Activated CD8-positive, alpha-beta memory T cell treated with anti-CD3 and anti-CD28 coated beads for 24 hours (primary cell): Measurements from ENCODE around the gene AKAP6.
"Not testable (repeated sequence)": the region's sequence is repeated elsewhere in the genome, so short reads cannot be mapped to it uniquely, and the experiment has no call there.

ENCODE experiments used
- DNase-seq: peaks from one replicate; pipeline ENCODE4 v3.0.0-alpha.2; 2020

The AKAP6 gene

DNA sequence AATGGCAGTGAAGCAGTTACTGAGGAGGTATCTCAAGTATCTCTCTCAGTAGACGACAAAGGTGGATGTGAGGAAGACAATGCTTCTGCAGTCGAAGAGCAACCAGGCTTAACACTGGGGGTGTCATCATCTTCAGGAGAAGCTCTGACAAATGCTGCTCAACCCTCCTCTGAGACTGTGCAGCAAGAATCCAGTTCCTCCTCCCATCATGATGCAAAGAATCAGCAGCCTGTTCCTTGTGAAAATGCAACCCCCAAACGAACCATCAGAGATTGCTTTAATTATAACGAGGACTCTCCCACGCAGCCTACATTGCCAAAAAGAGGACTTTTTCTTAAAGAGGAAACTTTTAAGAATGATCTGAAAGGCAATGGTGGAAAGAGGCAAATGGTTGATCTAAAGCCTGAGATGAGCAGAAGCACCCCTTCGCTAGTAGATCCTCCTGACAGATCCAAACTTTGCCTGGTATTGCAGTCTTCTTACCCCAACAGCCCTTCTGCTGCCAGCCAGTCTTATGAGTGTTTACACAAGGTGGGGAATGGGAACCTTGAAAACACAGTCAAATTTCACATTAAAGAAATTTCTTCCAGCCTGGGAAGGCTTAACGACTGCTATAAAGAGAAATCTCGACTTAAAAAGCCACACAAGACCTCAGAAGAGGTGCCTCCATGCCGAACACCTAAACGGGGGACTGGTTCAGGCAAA lies 216.6 kb downstream of the AKAP6 start:
- DNase-seq, result no peak

DNA sequence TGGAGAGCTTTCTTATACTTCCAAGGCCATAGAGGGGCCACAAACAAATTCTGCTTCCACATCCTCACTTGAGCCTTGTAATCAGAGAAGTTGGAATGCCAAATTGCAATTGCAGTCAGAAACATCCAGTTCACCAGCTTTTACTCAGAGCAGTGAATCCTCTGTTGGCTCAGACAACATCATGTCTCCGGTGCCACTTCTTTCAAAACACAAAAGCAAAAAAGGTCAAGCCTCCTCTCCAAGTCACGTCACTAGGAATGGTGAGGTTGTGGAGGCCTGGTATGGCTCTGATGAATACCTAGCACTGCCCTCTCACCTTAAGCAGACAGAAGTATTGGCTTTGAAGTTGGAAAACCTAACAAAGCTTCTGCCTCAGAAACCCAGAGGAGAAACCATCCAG lies 217.1 kb downstream of the AKAP6 start:
- DNase-seq, result no peak

DNA sequence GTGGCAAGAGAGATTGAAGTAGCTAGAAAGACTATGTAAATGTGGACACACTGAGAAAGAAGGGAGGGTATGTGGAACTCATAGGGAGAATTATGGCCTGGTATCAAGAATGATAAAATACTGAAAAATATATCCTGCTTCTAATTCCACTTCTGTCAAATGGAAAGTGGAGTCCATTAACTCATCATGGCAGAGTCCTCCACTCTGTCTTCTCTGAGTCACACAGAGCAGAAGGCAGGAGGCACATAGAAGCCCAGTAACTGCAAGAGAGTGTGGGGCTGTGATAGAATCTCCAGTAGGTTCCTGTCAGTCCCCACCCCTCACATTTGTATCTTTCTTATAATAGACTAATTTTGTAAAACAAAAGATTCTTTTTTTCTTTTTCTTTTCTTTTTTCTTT lies 223.7 kb downstream of the AKAP6 start:
- DNase-seq, result no peak

DNA sequence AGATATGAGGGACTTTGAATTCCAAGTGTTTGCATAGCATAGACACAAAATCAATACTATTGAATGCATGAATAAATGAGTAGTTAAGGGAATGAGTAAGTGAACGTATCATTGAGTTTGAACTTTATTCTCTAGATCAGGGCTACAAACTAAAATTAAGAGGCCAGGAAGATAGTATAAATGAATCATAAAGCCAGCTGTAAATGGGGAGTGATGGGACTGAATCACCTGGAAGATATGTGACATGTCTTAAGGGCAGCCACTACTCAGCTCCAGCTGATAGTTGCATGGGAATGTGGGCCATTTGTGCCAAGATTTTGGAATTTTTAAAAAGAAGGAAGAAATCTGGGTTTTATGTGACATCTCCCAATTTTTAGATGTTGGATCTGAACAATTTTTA lies 229.9 kb downstream of the AKAP6 start:
- no peak for DNase-seq

DNA sequence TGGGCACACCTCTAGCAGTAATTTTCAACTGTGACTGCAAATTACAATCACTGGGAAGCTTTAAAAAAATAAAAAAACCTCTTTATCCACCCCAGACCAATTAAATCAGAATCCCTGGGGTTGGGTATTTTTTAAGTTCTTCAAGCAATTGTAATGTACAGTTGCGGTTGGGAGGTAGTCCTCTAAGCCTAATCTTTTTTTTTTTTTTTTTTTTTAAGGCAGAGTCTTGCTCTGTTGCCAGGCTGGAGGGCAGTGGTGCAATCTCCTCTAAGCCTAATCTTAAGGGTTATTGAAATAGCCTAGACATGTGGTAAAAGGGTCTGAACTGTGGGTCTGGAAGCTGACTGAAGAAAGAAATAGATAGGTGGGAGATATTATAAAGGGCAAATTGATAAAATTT lies 230.5 kb downstream of the AKAP6 start:
- no peak for DNase-seq

DNA sequence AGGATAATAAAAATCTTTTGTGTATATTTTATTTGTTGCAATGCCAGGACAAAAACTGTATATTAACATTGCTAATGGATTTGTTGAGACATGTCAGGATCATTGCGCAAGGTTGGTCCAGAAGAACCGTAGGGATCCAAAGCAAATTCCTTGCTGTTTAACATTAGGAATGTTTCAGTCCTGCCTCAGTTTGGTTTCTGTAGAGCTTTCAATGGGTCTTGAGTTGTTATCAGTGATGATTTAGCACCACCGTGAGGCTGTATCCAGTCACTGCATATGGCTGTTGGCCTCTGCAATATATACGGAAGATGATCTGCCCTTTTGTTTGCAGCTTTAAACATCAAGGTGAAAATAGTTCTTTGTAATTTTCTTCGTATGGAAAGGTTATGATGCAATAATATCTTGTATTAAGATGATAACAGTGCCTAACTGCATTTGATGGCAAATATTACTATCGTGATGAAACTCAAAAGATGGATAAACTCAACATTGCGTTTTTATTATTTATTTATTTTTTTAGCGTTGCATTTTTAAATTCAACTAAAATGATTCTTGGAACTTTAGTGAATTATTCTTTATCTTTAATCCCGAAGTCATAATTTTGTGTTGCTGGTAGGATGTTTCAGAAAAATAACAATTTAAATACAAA lies 231.2 kb downstream of the AKAP6 start:
- DNase-seq, result no peak

DNA sequence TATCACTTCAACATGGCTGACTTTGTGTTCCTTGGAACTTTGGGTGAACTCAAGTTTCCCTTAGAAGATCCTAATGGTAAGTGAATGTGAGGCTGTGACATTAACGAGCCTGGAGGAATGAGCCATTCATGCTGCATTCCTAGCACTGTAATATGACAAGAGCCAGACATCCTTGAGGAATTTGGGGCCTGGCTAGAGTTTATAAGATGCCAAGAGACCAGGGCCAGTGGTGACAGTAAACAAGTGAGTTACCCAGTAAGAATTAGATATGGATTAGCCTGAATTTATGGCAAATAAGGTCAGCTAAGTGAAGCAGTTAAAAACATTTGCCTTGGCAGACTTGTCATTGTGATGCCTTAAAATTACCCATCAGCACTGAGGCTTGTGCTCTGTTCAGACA lies 232.4 kb downstream of the AKAP6 start:
- no peak for DNase-seq

DNA sequence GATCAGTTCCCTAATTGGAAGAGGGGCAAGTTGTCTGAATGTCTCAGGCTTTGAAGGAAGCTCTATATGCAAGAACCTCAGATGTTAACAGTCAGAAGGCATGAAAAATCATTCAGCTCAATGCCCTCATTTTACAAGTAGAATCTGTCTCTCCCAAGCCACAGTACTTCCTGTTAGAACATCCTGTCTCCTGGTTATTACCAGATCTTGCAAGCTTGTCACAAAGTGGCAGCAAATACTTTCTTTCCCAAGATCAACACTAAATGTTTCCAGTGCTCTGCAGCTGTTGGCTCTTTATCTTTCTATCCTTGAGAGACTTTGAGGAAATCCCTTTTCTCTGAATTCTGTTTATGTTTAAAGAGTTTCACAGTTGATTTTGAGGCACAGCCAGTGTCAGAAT lies 235.5 kb downstream of the AKAP6 start:
- no peak for DNase-seq

DNA sequence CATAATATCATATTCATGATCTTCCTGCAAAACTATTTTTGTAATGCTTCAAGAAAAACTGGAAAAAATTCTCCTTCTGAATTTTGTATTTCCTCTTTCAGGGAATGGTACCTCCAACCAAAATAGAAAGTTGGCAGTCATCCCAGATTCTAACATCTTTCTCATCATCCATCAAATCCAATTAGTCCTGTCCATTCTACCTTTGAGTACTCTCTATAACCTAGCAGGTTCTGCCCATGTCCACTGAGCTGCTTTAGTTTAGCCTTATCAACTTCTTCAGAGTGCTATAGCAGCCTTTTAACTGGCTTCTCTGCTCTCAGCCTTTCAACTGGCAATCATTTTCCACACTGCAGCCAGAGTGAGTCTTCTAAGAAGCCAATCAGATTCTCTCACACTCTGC lies 236.2 kb downstream of the AKAP6 start:
- DNase-seq, result no peak

DNA sequence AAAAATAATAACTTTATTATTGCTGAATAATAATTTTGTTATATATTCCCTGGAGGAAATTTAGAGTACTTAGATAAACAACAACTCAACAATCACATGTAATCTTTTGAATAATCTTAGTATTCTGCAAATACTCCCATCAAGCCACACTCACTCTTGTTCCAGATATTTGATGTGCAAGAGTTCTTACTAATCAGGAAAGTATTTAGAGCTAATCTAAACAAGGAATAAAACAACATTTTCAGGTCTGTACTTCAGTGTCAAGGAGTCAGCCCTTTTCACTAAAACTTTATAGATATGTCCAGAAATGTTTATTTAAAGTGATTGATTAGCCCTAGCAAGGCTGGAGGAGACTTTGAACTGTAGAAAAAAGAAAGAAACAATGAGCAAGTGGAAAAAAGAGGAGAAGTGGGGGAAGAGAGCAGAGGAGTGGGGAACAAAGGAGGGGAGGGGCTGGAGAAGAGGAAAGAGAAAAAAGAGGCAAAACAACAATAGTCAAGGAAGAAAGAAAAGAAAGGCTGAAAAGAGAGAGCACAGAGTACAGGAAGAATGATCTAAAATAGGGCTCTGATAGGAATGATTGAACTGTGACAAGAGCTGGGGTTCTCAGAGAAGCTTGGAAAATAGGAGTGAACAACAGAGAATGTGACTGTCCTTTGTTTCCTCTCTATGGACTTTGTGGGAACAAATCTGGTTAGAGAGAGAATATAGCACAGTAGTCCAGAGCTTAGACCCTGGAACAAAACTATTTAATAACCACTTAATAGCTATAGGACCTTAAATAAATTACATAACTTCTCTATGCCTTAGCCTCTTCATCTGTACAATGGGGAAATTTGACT lies 238.7 kb downstream of the AKAP6 start:
- no peak for DNase-seq

DNA sequence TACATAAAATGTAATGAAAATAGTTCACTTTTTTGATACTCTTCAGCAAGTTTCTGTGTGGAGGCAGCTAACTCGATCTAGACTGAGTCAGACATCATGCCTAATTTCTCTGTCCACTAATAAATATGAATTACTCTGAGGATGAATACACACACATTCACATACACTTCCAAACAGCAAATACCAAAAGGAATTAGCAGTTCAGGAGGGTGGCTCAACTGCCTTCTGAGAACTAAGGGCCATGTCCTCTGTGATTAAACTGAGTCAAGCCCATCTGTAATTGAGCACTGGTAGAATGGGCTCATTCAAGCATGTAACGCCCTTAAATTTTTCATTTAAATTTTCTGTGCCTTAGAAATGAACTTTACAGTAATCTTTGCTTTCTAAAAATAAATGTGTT lies 242.5 kb downstream of the AKAP6 start:
- no peak for DNase-seq

DNA sequence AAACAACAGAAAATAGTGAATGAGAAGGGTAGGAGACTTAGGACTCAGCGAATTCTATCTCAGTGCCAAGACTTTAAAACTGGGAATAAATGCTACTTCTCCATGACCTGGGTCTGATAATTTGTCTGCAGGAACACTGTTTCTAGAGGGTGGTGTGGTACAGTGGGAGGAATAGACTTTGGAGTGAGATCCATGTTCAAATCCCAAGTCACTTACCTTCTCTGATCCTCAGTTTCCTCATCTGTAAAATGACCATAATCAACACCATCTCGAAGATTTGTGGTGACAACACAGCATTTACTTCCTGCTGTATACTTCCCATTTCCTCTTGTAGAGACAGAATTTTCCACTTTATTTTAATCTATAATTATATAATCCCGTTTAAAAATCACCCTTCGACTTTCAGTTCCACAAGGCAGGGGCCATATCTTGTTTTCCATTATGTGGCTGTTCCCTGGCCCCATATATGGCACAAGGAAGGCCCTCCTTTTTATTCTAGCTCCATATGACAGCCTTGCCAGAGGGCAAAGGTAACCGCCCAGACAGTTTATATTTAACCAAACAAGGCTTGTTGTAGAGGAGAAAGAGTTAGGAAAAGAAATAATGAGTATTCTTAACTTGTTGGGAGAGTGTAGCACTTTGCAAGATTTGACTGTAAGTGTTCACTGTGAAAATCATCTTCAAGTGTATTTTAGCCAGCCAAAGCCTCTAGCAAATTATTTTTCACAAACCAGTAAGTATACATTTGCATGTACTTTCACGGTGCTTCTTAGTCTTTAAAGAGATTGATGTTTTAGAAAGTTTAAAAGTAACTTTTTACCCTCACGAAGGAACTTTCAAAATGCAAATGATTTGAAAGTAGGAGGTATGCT lies 243.1 kb downstream of the AKAP6 start:
- DNase-seq, result no peak

DNA sequence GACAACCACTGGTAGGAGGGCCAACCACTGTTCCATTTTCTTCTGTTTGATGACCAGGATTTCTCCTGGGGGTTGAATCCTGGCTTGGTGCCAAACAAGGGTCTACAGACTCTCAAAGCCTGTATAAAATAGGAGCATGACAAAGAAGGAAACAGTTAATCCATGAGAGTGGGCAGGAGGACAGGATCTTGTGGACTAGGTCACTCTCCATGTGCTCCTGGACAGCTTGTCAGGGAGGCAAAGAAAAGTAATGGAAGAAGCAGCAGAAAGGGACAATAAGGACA lies 243.7 kb downstream of the AKAP6 start:
- DNase-seq, result no peak

DNA sequence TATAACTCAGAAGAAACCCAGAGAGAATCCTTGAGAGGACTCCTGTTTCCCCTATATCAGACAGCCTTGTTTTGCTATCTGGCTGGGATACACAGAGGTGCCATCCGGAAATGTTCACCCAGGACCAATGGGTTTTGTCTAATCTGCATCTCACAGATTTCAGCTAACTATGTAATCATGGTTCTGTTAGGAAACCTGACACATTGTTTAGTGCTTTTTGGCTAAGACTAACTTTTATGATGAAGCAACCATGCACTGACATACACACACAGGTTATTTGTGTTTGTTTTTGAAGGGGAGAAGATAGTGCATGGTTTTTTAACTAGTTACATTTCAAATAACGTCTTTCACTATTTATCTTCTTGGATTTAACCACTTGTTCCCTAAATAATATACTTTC lies 245.2 kb downstream of the AKAP6 start:
- no peak for DNase-seq

DNA sequence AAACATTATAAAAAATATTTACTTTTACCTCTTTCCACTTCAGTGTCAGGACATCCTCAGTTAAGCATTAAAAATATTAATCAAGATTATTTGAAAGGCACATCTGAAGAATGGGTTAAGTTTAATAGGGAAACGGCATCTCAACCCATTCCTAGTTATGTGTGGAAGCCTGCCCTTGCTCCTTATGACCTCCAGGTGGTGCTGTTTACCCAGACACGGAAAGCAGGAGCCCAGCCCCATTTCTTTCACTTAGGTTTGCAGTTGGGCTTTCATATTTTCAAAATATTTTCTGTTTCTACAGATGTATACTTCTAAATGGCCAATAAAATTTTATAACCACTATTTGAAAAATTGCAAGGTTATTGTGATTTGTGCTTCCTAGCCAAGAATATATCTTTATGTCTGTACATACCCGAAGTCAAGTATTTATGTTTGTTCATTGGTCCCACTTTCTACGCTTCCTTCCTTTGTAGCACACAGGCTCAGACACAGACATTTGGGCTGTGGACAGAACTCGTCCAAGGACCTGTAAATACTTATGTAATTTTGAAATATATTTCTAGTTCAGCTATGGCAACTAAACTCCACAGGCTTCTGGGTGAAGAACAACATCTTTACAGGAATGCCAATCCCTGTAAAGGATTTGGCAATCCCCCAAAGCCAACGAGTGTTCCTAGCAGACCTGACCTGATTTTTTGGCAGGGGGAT lies 247.1 kb downstream of the AKAP6 start:
- no peak for DNase-seq

DNA sequence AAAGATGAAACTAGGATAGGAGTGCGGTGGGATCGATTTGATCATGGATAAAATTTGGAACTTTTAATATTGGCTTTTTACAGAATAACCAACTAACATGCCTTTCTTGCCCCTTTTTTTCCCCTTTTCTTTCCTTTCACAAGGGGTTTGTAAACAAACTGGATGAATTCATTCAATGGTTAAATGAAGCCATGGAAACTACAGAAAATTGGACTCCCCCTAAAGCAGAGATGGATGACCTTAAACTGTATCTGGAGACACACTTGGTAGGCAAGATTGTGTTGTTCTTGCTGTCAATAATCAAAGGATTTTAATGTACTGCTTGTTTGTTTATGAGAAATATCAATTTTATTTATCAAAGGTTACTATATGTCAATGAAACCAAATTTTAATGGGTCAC lies 247.9 kb downstream of the AKAP6 start:
- no peak for DNase-seq

DNA sequence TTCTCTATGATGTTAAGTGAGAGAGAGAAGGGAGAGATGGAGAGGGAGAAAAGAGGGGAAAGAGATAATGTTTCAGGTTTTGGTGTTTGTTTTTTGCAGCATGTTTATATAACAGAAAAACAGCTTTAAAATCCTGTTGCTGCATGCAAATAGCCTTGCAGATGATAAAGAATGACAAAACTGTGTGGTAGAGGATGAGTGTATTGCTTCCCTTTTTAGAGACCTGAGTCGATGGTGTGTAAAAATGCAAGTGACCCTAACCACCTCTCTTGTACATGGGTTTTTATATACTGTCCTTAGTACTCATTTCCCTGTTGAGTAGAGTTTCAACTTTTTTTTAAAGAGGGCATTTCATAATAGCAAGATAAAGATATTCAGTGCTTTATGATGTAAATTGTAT lies 249.1 kb downstream of the AKAP6 start:
- DNase-seq, result no peak

DNA sequence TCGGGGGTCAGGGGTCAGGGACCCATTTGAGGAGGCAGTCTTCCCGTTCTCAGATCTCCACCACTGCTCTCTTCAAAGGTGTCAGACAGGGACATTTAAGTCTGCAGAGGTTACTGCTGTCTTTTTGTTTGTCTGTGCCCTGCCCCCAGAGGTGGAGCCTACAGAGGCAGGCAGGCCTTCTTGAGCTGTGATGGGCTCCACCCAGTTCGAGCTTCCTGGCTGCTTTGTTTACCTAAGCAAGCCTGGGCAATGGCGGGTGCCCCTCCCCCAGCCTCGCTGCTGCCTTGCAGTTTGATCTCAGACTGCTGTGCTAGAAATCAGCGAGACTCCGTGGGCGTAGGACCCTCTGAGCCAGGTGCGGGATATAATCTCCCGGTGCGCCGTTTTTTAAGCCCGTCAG lies 254.3 kb downstream of the AKAP6 start:
- DNase-seq, result not testable (repeated sequence)

DNA sequence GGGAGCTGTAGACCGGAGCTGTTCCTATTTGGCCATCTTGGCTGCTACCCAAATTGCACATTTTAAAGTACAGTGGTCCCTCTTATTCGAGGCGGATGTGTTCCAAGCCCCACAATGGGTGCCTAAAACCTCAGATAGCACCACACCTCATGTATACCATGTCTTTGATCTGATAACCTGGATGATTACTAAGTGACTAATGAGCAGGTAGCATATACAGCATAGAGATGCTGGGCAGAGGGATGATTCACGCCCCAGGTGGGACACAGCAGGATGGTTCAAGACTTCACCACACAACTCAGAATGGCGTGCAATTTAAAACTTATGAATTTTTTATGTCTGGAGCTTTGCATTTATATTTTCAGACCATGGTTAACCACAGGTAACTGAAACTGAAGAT lies 255.0 kb downstream of the AKAP6 start:
- DNase-seq, result no peak

DNA sequence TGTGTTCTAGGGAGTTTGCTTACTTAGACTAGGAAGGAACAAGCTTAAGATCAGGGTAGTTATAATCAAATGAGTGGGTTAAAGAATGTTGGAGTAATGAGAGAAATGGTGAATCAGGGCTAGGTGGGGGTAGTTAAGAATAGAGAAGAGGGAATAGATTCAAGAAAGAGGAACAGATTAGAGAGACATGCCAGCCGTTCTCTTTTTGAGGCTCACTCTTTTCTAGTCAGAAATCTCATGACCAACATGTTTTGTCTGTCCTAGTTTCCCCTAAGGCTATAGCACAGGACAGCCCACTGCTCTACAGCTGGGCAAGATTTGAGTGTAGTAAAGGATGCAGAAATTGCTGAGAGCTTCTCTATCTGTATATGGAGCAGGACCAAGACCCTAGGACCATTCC lies 258.4 kb downstream of the AKAP6 start:
- no peak for DNase-seq

DNA sequence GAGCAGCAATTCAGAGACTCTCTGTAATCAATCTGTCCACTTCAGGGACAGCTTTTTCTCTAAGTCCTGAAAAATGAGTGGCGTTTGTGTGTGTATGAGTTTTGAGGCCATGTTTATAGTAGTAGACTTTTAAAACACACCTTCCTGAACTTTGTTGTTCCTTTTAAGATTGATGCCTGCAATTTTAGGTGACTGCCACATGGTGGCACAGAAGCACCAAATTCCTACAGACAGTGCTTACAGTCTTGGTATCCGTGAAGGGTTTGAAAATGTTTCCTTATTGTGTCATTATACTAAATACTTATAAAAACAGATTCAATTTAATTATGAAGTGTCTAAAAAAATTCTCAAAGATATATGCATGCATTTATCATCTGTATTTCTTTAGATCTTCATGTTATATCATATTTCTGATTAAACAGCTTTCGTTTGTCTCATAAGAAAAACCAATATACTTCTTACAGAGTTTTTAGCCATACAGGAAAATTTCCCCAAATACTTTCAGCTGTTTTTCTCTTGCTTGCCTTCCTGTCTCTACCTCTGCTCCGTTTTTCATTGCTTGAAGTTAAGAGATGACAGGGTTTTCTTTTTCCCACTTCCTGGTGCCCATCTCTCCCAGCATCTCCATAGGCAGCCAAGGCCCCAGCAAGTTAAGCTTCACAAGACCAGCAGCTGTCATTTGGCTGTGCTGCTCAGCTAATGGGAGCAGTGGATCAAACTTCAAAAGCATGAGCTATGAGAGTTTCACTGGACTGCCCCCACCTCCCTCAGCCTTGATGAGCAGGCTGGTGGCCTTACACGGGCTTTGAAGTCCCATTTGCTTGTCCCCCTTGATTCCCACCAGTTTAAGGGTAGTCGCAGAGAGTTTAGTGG lies 259.6 kb downstream of the AKAP6 start:
- no peak for DNase-seq

DNA sequence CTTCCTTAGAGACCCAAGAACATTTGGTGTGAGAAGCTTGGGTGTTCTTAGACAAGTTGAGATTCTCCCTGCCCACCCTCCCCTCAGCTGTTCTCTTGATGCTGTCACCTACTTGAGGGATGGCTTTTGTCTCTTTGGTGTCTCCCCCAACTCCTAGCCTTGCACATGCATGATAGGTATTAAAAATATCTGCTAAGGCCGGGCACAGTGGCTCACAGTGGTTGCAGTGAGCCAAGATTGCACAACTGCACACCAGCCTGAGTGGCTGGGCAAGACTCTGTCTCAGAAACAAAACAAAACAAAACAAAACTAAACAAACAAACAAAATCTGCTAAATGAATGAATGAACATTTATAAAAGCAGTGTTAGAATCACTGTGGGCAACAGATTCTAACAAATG lies 261.1 kb downstream of the AKAP6 start:
- DNase-seq, result no peak
